ENCODE results near the gene ENDOD1.
"Not testable (repeated sequence)": the region's sequence is repeated elsewhere in the genome, so short reads cannot be mapped to it uniquely, and the experiment has no call there.

ENDOD1 gene

DNA sequence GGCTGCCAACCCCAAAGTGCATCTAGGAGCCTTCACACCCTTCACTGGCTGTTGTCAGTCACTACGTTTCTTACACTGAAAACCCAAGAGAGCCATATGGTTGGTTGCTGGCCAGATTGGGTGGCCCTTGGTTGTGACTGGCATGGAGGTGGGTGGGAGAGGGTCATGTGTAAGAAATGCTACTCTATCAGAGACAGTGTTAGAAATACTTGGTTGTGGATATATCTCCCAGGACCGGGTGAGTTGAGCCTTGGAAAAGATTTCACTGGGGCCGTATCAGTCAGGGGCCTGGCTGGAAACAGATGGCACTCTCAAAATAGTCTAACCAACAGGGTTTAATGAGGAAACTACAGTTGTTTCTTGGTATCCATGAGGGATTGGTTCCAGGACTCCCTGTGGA is 15.2 kb downstream of the ENDOD1 start:
- no peak for DNase-seq

DNA sequence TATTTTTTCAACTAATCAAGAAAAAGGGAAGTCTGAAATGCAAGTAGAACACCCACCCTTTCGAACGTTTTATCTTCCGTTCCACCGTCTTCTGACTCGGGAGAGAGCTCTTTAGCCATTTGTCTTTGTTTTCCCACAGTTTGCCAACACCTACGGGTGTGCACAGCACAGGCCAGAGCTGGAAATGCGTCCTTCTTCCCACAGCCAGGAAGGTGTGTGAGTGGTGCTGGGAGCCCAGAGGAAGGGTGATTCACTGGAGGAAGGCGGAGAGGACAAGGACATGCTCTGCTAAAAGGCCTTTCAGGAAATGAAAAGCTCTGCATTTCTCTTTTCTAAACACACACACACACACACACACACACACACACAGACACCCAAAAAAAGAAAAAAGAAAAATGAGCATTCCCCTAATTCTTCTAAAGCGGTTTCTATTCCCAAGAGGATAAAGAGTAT is 18.5 kb downstream of the ENDOD1 start:
- DNase-seq = peak; percentile 61

DNA sequence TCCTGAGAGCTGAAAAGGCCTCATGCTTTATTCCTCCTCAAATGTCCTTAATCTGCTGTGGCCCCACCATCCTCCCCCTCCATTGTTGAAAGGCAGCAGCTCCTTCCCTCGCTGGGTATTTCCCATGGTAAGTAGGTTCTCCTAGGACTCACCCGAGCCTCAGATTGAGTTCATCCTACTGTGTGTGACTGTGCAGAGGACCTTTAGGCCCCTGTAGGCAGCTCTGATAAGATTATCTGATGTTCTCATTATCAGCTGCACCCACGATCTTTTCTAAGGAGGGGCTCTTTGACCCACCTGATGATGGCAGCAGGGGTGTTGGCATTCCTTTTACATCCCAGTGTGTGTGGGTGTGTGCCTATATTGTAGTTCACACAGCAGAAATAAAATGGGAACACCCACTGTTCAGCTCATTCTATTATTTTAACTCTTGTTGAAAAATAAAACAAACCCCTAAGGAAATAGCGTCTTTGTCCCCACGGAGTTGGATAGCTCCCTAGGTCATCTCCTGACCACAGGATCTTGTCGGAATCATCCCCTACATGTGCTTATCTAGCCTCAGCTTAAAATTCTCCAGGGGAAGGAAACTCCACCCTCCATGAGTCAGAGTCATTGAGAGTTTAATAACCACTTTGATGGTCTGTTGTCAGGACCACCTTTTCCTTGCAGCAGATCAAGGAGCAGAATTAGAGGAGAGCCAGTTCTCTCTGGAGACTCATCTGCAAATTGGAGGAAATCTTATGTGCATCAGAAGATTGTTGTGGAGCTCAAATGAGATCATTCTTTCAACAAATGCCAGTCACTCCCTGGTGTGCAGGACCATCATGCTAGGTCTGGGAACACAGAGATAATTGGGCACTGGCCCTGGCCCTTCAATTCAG is 19.3 kb downstream of the ENDOD1 start:
- DNase-seq = peak; percentile 45

GRCh38 chr11:95111471-95111870 is 21.8 kb downstream of the ENDOD1 start:
- not testable (repeated sequence) for DNase-seq

- no peak for DNase-seq
Measured at GRCh38 chr11:95111923-95112540, 22.4 kb downstream of the ENDOD1 start.

DNA sequence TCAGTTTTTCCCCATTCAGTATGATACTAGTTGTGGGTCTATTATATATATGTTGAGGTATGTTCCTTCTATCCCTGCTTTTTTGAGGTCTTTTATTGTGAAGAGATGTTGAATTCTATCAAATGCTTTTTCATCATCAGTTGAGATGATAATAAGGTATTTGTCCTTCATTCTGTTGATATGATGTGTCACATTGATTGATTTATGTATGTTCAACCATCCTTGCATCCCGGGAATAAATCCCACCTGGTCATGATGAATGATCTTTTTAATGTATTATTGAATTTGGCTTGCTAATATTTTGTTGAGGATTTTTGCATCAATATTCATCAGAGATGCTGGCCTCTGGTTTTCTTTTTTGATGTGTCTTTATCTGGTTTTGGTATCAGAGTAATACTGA is 26.0 kb downstream of the ENDOD1 start:
- DNase-seq = no peak

DNA sequence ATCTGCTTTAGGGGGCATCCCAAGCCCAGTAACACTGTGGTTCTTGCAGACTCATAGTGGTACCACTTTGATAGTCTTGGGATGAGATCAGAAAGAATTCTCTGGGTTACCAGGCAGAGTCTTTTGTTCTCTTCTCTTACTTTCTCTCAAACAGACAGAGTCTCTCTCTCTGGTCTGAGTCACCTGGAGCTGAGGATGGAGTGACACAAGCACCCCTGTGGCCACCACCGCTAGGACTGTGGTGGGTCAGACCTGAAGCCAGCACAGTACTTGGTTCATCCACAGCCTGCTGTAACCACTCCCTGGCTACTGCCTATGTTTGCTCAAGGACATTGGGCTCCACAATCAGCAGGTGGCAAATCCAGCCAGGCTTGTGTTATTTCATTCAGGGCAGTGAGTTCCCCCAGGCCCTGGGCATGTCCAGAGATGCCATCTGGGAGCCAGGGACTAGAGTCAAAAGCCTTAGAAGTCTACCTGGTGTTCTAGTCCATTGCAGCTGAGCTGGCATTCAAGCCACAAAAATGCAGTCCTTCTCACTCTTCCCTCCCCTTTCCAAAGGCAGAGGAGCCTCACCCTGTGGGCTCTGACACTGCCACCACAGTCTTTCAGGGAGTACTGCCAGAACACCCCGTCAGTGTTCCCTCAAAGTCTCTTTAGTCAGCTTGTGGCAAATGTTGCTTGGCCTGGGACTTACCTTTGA is 29.9 kb downstream of the ENDOD1 start:
- no peak for DNase-seq

DNA sequence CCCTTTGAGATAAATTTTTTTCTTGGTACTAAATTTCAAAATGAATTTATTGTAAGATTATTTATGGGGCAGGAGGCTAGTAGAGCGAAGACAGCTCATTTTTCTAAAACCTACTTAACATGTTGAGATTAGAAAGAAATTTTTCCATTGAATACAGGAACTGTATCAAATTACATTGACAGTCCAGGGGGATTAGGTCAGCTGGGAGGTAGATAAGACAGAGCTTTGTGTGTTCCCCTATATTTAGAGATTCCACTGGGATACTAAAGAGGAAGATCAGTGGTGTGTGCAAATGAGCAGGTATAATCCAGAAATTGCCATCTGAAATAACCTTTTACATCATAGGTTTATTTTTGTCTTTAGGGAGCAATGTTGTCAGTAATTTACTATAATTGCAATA is 32.1 kb downstream of the ENDOD1 start:
- no peak for DNase-seq

DNA sequence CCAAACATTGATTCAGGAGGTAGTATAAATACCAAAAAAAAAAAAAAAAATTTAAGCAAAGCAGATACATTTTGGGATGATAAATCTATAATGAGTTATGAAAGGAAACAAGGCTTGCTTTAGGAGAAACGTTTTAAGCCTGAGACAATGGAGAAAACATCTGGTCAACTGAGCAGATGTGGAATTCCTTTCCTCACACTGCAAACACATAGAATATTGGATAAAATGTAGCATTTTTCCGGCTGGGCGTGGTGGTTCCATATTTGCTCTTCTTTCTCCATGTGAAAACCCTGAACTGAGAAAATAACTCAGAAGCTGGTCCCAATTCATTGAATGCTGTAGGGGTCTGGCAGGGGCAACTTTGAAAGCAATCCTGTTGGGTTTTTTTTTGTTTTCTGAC is 33.9 kb downstream of the ENDOD1 start:
- DNase-seq = no peak

DNA sequence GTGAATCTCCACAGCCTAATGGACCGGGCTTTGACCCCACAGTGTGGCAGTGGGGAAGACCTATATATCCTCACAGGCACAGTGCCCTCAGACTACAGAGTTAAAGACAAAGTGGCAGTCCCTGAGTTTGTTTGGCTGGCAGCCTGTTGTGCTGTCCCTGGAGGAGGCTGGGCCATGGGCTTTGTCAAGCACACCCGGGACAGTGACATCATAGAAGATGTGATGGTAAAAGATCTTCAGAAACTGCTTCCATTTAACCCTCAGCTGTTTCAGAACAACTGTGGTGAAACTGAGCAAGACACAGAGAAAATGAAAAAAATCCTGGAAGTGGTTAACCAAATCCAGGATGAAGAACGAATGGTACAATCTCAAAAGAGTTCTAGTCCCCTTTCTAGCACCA is 39.0 kb downstream of the ENDOD1 start:
- no peak for DNase-seq

DNA sequence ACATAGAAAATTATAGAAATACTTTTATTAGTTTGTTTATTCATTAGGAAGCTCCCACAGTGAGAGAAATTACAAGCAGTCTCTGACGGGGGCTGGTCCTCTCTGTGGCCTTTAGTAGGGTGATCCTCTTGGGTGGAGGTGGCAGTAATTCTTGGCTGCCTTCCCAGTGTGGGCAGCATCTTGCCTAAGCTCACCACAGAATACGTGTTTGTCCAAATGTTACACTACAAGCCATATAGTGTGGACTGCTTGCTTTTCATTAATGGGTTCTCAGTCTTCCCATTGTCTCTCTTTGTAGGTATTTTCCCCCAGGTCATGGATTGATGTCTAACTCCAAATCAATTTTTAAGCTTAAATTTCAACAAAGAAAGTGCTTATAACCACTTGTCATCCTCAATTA is 43.3 kb downstream of the ENDOD1 start:
- DNase-seq = no peak

DNA sequence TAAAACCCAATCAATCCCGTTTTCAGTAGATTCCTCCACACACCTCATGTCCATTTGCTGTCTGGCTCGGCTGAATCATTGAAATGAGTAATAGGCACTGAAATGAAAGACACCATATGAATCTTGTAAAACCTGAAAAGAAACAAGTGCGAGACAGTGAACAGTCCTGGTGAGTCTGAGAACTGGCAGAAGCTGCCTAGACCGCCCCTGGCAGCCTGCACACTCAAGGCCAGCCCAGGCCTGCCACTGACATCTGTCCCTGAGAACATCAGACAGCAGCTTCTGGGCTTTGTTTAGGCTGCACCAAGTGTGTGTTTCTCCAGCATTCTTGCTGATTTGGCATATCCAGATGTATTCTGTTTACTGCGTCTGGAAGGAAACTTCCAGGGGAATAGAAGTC is 44.8 kb downstream of the ENDOD1 start:
- peak; percentile 71 for DNase-seq

DNA sequence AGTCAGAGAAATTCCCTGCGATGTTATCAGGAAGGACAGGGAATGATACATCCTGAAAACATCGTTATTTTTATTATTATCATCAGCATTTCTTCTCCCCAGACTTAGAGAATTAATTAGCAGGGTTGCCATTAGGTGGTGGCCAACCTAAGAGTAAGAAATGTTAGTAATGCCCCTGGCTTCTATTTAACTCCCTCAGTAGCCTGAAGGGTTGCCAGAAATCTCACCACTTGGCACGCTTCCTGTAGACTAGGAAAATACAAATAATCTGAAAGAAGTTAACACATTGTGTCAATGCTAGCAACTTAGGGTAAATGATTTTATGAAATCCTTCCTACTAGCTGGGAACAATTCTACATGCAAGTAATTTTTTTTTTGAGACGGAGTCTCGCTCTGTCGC is 45.5 kb downstream of the ENDOD1 start:
- DNase-seq = no peak

DNA sequence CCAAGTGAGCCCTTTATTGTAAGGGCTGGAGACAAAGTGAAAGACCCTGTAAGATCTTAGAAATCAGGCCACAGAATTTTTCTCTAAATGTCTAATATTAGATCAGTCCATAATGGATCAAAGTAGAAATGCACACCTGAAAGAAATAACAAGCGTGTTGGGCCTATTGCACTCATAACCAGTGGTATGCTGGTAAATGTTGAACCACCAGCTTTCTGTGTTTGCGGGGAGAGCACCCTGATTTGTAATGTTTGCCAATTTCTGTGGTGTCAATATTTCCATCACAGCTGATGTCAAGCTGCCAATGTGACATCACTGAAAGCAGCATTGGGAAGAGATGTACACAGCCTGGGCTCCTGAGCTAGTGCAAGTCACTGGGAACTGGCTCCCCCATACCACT is 46.2 kb downstream of the ENDOD1 start:
- no peak for DNase-seq

- DNase-seq = not testable (repeated sequence)
Measured at GRCh38 chr11:95136747-95137146, 47.1 kb downstream of the ENDOD1 start.

DNA sequence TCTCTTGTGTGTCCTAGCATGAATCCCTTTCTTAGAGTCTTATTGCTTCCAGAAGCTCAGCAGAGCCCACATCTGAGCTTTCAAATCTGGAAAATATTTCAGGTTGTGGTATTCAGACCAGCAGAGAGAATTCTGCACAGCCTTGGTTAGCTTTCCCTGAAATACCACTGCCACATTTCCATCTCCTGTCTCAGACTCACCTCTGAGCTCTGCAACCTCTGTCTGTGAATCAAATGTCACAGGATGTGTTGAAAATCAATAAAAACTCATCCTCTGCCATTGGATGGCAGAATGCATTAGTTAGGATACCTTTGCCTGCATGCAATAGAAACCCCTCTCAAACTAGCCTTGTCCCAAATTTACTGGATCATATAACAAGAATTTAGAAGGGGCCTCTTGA is 47.7 kb downstream of the ENDOD1 start:
- DNase-seq = no peak

DNA sequence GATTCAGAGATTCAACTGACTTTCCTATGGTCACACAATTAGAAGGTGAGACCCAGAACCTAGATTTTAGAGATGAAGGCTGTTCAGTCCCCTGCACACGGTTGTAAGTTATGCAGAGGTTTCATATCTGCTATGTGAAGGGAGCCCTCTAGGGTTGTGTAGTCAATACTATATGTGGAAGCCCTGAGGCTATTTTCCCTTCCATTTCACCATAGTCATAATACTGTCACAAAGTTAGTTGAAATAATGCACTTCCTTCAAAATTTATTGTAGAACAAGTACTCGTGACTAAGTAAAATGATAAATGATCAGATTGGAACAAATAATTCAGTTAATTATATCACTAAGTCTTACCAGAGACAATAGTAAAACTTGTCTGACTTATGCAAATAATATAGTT is 48.8 kb downstream of the ENDOD1 start:
- no peak for DNase-seq

DNA sequence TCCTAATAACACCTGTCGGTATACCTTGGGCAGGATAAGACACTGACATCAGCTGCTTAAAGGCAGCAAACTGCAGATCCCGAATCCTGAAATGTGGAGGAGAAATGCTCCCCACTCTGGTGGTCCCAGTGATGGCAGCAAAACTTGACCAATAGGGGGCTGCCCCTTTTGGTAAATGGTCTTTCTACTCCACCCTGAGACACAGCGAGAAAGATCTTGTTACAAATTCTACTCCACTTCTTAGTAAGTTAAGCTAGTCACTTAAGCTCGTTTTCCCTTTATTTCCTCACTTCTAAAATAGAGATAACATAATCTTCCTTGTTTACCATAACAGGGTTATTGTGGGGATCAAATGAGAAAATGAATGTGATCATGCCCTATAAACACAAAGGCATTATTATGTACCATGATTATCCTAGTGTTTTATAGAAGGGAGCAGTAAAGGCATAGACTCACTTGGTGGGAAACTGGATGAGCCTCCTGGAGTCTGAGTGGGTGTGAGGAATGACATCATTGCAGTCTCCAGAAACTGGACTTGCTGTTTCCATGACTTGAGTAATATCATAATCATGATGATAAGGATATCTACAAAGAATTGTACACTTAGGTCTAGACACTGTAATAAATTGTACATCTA is 50.9 kb downstream of the ENDOD1 start:
- no peak for DNase-seq

GRCh38 chr11:95142431-95142830 is 52.8 kb downstream of the ENDOD1 start:
- DNase-seq = no peak

- DNase-seq = peak; percentile 62
Measured at GRCh38 chr11:95143106-95143681, 53.5 kb downstream of the ENDOD1 start.

GRCh38 chr11:95144313-95145235 is 54.9 kb downstream of the ENDOD1 start:
- DNase-seq = no peak

All from fibroblast of skin of right quadriceps (primary cell).